OCI-LY1 (cell line): ENCODE data around the gene RNF151.

Experiments
- EZH2 ChIP-seq: fragments of 200-600 bp; sonication (generic), shearing (Covaris generic); IDR thresholded peaks from 2 replicates; pipeline ENCODE4 v1.8.0; 2017; ENCODE audit warnings: borderline replicate concordance, mixed run types, mild to moderate bottlenecking, antibody characterized with exemption, low read length, moderate library complexity, mixed read lengths
- TF ChIP-seq, protein P1 (sequence below): fragments of 200-600 bp; sonication (generic), shearing (Covaris generic); IDR thresholded peaks from 2 replicates; pipeline ENCODE4 v1.5.1; 2017; ENCODE audit warnings: mild to moderate bottlenecking, antibody characterized with exemption, low read length, moderate library complexity, mixed read lengths

DNA sequence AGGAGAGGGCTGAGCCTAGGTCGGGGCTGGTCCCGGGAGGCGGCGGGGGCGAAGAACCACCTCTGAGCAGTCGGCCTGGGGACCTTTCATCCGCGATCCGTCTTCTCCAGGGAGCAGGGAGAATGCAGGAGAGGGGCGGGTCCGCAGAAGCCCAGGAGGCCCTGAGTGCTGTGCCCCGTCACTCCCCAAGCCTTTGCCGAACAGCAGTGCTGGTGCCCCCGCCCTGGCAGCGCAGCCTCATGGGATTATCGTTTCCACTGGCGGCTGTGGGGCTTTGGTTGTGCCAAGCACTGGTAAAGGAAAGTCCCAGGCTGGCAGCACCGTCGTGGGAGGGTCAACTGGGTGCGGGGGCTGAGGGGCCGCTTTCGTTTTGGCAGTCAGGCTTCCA is 5.8 kb downstream of the RNF151 start:
- TF ChIP-seq, protein P1, sequence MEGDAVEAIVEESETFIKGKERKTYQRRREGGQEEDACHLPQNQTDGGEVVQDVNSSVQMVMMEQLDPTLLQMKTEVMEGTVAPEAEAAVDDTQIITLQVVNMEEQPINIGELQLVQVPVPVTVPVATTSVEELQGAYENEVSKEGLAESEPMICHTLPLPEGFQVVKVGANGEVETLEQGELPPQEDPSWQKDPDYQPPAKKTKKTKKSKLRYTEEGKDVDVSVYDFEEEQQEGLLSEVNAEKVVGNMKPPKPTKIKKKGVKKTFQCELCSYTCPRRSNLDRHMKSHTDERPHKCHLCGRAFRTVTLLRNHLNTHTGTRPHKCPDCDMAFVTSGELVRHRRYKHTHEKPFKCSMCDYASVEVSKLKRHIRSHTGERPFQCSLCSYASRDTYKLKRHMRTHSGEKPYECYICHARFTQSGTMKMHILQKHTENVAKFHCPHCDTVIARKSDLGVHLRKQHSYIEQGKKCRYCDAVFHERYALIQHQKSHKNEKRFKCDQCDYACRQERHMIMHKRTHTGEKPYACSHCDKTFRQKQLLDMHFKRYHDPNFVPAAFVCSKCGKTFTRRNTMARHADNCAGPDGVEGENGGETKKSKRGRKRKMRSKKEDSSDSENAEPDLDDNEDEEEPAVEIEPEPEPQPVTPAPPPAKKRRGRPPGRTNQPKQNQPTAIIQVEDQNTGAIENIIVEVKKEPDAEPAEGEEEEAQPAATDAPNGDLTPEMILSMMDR = no peak
- TF ChIP-seq EZH2 = no peak
